H1 (cell line): ENCODE data around the gene DYNC2H1. TPM values are rescaled to one million over a fixed set of nuclear protein-coding genes. Genes with fewer than 3 reads are reported as not detected.

Experiments
- CBX8 ChIP-seq: fragments of 300-800, 300-1000 bp; sonication (generic); IDR thresholded peaks from 2 replicates; pipeline ENCODE4 v1.7.1; 2016; ENCODE audit warnings: low read depth, low read length, borderline replicate concordance
- CHD2 ChIP-seq: IDR thresholded peaks from 2 replicates; pipeline ENCODE4 v1.6.1; 2012; ENCODE audit warnings: low read length, improper control_type of control experiment
- CHD7 ChIP-seq: fragments of 300-600 bp; sonication (generic); IDR thresholded peaks from 2 replicates; pipeline ENCODE4 v1.7.1; 2012; ENCODE audit warnings: low read length, moderate library complexity, mild to moderate bottlenecking, inconsistent platforms; ENCODE audit not compliant: insufficient replicate concordance
- GABPA ChIP-seq: IDR thresholded peaks from 2 replicates; pipeline ENCODE4 v1.6.1; 2011; ENCODE audit warnings: mild to moderate bottlenecking, low read length, moderate library complexity, borderline replicate concordance; ENCODE audit not compliant: insufficient read depth
- HDAC6 ChIP-seq: IDR thresholded peaks from one replicate; pipeline ENCODE4 v1.7.1; 2012; ENCODE audit warnings: low read depth, mild to moderate bottlenecking, inconsistent platforms, low read length, moderate library complexity
- JUN ChIP-seq: IDR thresholded peaks from 2 replicates; pipeline ENCODE4 v1.6.1; 2011; ENCODE audit warnings: low read depth, mild to moderate bottlenecking, improper control_type of control experiment, low read length
- PHF8 ChIP-seq: fragments of 200-600 bp; sonication (generic); conservative IDR thresholded peaks from 2 replicates; pipeline ENCODE4 v1.7.1; 2012; ENCODE audit warnings: low read depth, mild to moderate bottlenecking, inconsistent platforms, low read length, moderate library complexity
- POLR2A ChIP-seq, 2 experiments: IDR thresholded peaks; 1 replicate in 1 of 2; 2 replicates in 1 of 2; pipeline ENCODE4 v1.6.1; 2011; ENCODE audit warnings: low read depth in 2 of 2, low read length in 2 of 2, mild to moderate bottlenecking in 2 of 2; ENCODE audit errors: control extremely low read depth in 1 of 2
- RBBP5 ChIP-seq: IDR thresholded peaks from 2 replicates; pipeline ENCODE4 v1.7.1; 2012; ENCODE audit warnings: low read depth, mild to moderate bottlenecking, inconsistent platforms, low read length, moderate library complexity, borderline replicate concordance
- SP1 ChIP-seq: IDR thresholded peaks from 2 replicates; pipeline ENCODE4 v1.6.1; 2011; ENCODE audit warnings: low read depth, low read length
- TEAD4 ChIP-seq: IDR thresholded peaks from 2 replicates; pipeline ENCODE4 v1.6.1; 2012; ENCODE audit warnings: low read depth, low read length, inconsistent platforms, mixed read lengths
- USF2 ChIP-seq: IDR thresholded peaks from 2 replicates; pipeline ENCODE4 v1.6.1; 2011; ENCODE audit warnings: low read length, improper control_type of control experiment
- polyA plus RNA-seq, 7 experiments: library from polyadenylated mRNA; depleted of rRNA in 3 of 7; stranded (reverse) in 5 of 7; unstranded in 2 of 7; fragments of >200 nt in 5 of 7; fragments of 200-250 nt in 2 of 7; gene quantifications; 1 replicate in 5 of 7; 2 replicates in 1 of 7; 4 replicates in 1 of 7; pipeline versions ENCODE4 v1.2.1 to v1.2.3, GENCODE V29; 2011 to 2013; ENCODE audit warnings: missing spikeins in 2 of 7, mixed read lengths in 2 of 7
- total RNA-seq: library from RNA; stranded (reverse); fragmentation: NEBNext Ultra II Directional; extraction: Animal tissue kit (Norgen Biotek cat#: 25700); gene quantifications from 2 replicates; pipeline ENCODE4 v1.2.1, GENCODE V29; 2021

The DYNC2H1 gene
- total and polyA plus RNA-seq, 2 of the 8 experiments (the other 6 are each of a cell fraction or from before 2014, with no cell fraction given): 6.2 to 12.0 TPM

GRCh38 chr11:103327721-103328120, 218.5 kb downstream of the DYNC2H1 start (continued):
- TF ChIP-seq CHD7: no peak
- TF ChIP-seq CBX8: no peak
- no peak for TF ChIP-seq RBBP5
- no peak for TF ChIP-seq GABPA
- no peak for TF ChIP-seq CHD2
- TF ChIP-seq POLR2A (IDR thresholded peaks at IDR 0.05; ENCODE audit: control extremely low read depth in 1 of 2, low read depth in 2 of 2, low read length in 2 of 2): no peak
- TF ChIP-seq HDAC6: no peak
- TF ChIP-seq JUN: no peak
- TF ChIP-seq USF2: no peak
- no peak for TF ChIP-seq TEAD4
- TF ChIP-seq PHF8: no peak
- no peak for TF ChIP-seq SP1
